GM21825 (cell line): Measurements from ENCODE around the gene HDLBP.

ENCODE experiments used
- ATAC-seq: cut with Tn5 transposase; IDR thresholded peaks from one replicate; pipeline ENCODE4 v1.9.1; 2021; ENCODE audit warnings: mild to moderate bottlenecking, moderate library complexity; ENCODE audit not compliant: unreplicated experiment

Gene HDLBP

GRCh38 chr2:241255542-241256167 lies 59.8 kb downstream of the HDLBP start:
- ATAC-seq: no peak

DNA sequence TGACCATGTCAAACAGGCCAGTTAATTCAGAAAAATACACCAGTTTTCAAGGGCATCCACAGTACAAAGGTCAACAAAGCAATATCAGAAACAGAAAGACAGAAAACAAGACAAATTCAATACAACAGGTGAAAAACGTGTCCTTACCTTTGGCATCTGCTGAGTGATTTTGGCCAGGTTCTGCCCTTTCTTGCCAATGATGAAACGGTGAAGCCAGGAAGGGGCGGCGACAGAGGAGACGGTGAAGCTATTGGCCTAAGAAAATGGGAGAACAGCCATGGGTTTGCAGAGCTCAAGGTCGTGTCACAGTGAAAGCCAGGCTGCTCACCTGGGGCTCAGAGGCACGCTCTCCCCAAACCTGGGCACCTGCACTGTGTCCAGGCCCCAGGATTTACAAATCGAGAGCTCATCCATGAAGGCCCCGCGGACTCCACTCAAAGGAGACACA lies 60.5 kb downstream of the HDLBP start:
- ATAC-seq: no peak

GRCh38 chr2:241252778-241253475 lies 62.5 kb downstream of the HDLBP start:
- ATAC-seq: no peak

DNA sequence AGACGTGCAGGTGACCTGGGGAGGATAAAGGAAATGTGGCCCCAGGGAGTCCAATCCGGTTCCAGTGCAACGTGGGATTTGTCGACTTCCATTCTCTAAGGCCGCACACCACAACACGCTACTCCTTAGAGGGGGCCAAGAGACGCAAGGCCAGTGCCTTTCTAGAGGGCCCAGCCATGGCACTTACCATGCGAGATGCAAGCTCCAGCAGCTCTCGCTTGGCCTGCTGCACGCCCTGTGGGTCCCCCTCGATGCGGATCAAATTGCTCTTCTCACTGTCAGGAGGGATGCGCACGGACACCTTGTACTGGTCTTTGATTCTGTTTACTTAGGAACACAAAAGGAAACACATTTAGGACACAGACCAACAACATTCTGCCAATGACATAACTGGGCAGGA lies 65.8 kb downstream of the HDLBP start:
- no peak for ATAC-seq

GRCh38 chr2:241248897-241249296 lies 66.6 kb downstream of the HDLBP start:
- ATAC-seq: no peak

DNA sequence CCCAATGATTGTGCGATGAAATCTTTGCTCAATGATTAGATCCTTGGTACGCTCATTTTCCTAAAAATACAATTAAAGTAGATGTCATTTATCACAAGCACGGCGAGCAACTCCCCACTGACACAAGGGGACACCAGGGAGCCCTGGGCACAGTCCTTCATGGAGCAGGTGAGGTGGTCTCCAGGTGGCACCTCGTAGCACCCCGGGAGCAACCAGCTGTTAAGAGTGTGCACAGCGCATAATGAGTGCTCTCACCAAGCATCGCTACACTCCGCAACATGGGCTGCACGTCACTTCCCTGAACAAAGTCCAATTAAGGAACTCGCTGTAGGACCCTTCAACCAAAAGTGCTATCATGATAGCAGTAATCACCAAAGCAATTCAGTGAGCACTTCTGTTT lies 67.2 kb downstream of the HDLBP start:
- ATAC-seq: no peak

DNA sequence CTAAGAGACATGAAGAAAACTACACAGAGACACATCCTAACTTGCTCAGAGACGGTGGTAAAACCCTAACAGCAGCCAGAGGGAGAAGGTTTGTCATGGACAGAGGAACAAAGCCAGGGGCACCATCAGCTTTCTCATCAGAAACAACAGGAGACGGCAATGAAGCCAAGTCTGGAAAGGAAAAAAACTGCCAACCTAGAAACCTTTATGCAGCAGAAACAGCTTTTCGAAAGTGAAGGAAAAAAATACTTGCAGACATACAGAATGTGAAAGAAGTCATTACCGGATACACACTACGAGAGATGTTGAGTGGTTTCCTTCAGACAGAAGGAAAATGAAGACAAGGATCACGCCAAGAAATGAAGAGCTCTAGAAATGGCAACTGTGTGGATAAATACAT lies 71.1 kb downstream of the HDLBP start:
- no peak for ATAC-seq

DNA sequence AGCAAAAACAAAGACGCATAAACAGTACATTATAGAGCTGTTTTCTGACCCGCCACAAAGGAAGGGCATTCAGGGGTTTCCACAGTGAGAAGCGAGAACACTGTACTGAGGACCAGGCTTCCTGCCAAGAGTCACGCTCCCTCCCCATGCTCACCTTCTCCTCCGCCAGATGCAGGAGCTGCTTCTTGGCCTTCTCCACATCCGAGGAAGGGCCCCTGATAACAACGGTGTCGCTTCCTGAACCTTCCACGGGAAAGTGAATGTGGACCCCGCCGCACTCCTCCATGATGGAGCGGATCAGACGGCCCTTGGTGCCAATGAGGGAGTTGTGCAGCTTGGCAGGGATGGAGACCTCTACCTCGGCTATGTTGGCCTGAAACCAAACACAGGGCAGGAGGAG lies 73.2 kb downstream of the HDLBP start:
- ATAC-seq: no peak

- ATAC-seq: no peak
Observed at GRCh38 chr2:241241669-241242068, 73.8 kb downstream of the HDLBP start.

DNA sequence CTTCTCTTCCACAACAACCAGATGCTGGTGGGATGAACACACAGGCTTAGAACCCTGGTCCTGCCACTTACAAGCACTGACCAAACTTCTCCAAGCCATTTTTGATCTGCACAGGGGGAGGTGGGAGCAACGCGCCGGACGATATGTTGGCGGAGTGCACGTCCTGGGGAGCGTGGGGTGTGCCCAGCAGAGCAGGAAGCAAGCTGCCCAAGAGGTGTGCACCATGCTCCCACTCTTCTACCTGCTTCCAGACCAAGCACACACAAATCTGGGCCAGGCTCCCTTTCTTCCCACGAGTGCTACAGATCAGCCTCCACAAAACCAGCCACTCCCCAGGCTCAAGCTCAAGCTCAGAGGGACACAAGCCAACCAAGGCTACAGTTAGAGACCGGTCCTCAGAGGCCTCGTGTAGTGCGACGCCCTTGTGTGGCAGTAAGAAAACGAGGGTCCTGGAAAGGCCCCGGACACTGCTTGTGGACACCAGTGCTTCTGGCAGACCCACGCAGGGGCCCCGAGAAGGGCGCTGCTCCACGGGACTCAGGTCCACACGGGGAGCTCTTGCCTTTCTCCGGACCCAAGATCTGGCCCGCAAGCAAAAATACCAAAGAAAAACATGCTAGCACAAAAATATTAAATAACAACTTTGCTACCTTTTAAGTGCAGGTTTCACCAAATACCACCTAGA lies 75.0 kb downstream of the HDLBP start:
- ATAC-seq: no peak

- ATAC-seq: no peak
Observed at GRCh38 chr2:241239552-241240202, 75.8 kb downstream of the HDLBP start.

DNA sequence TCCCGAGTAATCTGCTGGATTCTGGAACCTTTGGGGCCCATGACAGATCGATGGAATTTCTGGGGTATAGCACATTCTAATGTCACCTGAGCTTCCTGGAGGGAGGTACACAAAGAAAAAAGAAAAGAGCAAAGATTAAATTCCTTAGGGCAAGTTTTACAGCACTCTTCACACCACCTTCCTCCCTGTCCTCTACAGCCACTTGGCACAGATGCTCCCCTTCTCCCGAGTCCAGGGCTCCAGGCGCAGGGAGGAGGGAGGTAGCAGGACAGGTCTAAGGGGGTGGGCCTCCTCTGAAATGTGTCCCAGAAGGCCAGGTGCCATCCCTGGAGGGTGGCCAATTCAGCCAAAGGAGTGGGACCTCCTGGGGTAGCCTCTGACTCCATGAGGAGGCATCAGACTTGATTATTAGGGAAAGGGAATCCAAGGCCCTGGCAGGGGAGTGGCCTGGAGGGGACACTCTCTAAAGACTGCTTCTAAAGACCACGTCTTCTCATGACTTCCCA lies 76.7 kb downstream of the HDLBP start:
- ATAC-seq: no peak

DNA sequence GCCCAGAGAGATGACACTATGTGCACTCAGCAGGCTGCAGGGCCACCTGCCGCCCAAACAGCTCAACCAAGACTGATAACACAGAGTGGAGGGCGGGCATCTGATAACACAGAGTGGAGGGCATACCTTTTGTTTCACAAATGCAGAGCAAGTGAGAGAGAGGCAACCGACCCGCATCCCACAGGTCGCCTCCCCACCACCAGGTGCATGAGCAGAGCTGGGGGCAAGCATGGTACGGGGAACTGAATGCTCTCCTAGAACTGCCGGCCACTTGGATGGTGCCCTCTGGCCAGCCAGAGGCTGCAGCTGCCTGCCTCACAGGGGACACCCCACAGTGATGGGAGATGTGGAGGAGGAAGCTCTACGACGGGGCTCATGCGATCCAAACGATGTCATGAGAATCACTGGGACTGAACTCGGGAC lies 77.5 kb downstream of the HDLBP start:
- ATAC-seq: no peak

DNA sequence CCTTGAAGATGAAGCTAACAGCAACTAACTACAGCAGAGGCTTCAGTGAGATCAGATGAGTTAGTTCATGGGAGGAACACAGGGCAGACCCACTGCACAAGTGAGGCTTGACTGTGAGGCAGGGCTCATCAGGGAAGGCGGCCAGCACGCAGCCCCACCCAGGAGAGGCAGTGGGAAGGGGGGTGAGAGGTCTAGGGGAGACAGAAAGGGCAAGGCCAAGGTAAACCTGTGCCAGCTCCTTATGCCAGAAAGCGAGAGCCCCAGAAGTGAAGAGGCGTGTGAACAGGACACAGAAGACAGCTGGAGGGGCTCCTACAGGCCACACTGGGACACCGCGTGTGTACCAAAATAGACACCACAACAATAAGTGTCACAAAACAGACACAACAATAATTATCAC lies 78.4 kb downstream of the HDLBP start:
- ATAC-seq: no peak

- no peak for ATAC-seq
Observed at GRCh38 chr2:241235859-241236593, 79.4 kb downstream of the HDLBP start.

DNA sequence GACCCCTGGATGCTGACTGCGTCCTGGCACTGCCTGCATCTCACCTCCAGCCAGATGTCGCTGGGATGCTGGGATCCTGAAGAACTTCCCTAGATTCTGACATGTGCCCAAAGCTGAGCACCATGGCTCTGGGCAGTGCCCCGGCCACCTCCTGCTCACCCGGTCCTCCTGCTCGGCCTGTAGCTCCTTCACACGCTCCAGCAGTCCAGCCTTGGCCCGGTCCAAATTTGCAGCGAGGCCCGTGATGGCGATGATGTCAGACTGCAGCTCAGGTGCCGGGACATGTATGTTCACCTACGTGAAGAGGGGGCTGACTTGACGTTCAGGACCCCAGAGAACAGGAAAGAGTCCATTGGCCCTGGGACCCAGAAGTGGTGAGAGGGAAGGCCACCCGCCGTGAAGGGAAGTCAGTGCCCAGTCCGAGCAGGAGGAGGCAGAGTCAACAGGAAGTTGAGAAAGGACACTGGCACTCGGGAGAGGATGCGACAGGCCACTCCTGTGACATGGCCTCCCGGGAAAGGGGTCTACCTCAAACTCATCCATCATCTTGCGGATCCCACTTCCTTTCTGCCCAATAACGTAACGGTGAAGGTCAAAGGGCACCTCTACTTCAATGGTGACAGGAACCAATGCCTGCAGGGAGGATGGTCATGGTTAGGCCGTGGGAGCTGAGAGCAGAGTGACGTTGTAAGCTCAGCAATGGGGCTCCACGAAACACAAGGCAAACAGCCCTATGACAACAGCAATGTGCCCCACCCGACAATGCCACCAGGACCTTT lies 80.3 kb downstream of the HDLBP start:
- ATAC-seq: no peak

GRCh38 chr2:241234066-241234790 lies 81.2 kb downstream of the HDLBP start:
- ATAC-seq: no peak

- no peak for ATAC-seq
Observed at GRCh38 chr2:241232736-241233575, 82.5 kb downstream of the HDLBP start.
